PC-3 (cell line): ENCODE data around the gene RPL15. TPM values are rescaled to one million over a fixed set of nuclear protein-coding genes. Genes with fewer than 3 reads are reported as not detected.
"Not testable (repeated sequence)": the region's sequence is repeated elsewhere in the genome, so short reads cannot be mapped to it uniquely, and the experiment has no call there.

Source experiments
- ATAC-seq: fragments of 200-7000 bp; cut with Tn5 transposase; 2 replicates; pipeline ENCODE4 v1.9.1; 2020; ENCODE audit warnings: mild to moderate bottlenecking, moderate library complexity
- BruUV-seq: library from RNA; stranded (reverse); fragments of 400-500 nt; replicated peaks from 2 replicates; lab custom pipeline; 2021; lab: Mats Ljungman, UMichigan
- CTCF ChIA-PET: fragments of 300-600 bp; sonication (Branson Sonifier 250); formaldehyde crosslinking; loops from one replicate; lab custom pipeline; 2022; ENCODE audit warnings: antibody characterized with exemption; lab: Charles Lee
- POLR2A ChIA-PET: fragments of 300-600 bp; sonication (Branson Sonifier 250); formaldehyde crosslinking; loops from one replicate; lab custom pipeline; 2022; ENCODE audit warnings: antibody characterized with exemption; ENCODE audit not compliant: unreplicated experiment; lab: Charles Lee
- DNase-seq: peaks from one replicate; pipeline ENCODE4 v3.0.0-alpha.2; 2015
- H2AFZ ChIP-seq: fragments of 300-600 bp; sonication (generic); 2 replicates; pipeline ENCODE4 v1.6.0; 2016; ENCODE audit warnings: antibody characterized with exemption, low read length
- H3F3A ChIP-seq: fragments of 300-600 bp; sonication (generic); one replicate; pipeline ENCODE4 v1.6.0; 2017; ENCODE audit warnings: antibody characterized with exemption, low read length, control low read depth, mild to moderate bottlenecking; ENCODE audit not compliant: unreplicated experiment
- H3K27ac ChIP-seq: fragments of 300-600 bp; sonication (generic); 2 replicates; pipeline ENCODE4 v1.5.1; 2016; ENCODE audit warnings: mild to moderate bottlenecking, low read length
- H3K27me3 ChIP-seq: fragments of 300-600 bp; sonication (generic); 2 replicates; pipeline ENCODE4 v1.6.1; 2016; ENCODE audit warnings: low read length, mixed read lengths
- H3K36me3 ChIP-seq: fragments of 300-600 bp; sonication (generic); 2 replicates; pipeline ENCODE4 v1.6.1; 2016; ENCODE audit warnings: low read depth, mixed run types, low read length, mixed read lengths
- H3K4me1 ChIP-seq: fragments of 300-600 bp; sonication (generic); 2 replicates; pipeline ENCODE4 v1.5.1; 2016; ENCODE audit warnings: low read length; ENCODE audit not compliant: insufficient read depth
- H3K4me2 ChIP-seq: fragments of 300-600 bp; sonication (generic); 2 replicates; pipeline ENCODE4 v1.6.0; 2016; ENCODE audit warnings: low read length
- H3K4me3 ChIP-seq: fragments of 300-600 bp; sonication (generic); 2 replicates; pipeline ENCODE4 v1.5.1; 2016; ENCODE audit warnings: mild to moderate bottlenecking, low read length, mixed read lengths
- H3K79me2 ChIP-seq: fragments of 300-600 bp; sonication (generic); 2 replicates; pipeline ENCODE4 v1.6.1; 2017; ENCODE audit warnings: low read length, mixed read lengths
- H3K9ac ChIP-seq: fragments of 300-600 bp; sonication (generic); 2 replicates; pipeline ENCODE4 v1.6.0; 2016; ENCODE audit warnings: mild to moderate bottlenecking, low read length
- H3K9me2 ChIP-seq: fragments of 300-600 bp; sonication (generic); replicated peaks from 2 replicates; pipeline ENCODE4 v1.6.1; 2016; ENCODE audit warnings: mixed run types, low read length, mixed read lengths
- H3K9me3 ChIP-seq: fragments of 300-600 bp; sonication (generic); 2 replicates; pipeline ENCODE4 v1.6.1; 2016; ENCODE audit warnings: low read length, mixed read lengths
- H4K20me1 ChIP-seq: fragments of 300-600 bp; sonication (generic); 2 replicates; pipeline ENCODE4 v1.6.1; 2016; ENCODE audit warnings: low read length, mixed read lengths
- CTCF ChIP-seq: fragments of 300-600 bp; sonication (generic); conservative IDR thresholded peaks from 2 replicates; pipeline ENCODE4 v1.5.1; 2017; ENCODE audit warnings: antibody characterized with exemption, low read depth, mild to moderate bottlenecking, low read length
- EZH2 ChIP-seq: fragments of 300-600 bp; sonication (generic); IDR thresholded peaks from one replicate; pipeline ENCODE4 v1.6.1; 2017; ENCODE audit warnings: antibody characterized with exemption, mild to moderate bottlenecking, low read length; ENCODE audit not compliant: unreplicated experiment
- EZH2phosphoT487 ChIP-seq: fragments of 300-600 bp; sonication (generic); IDR thresholded peaks from 2 replicates; pipeline ENCODE4 v1.6.1; 2018; ENCODE audit warnings: mild to moderate bottlenecking, antibody characterized with exemption, low read length, borderline replicate concordance
- intact Hi-C: fragments of 100-400 bp; cut with micrococcal nuclease; formaldehyde crosslinking; loops from 2 replicates; pipeline ENCODE4 v1.9.0; 2023
- total RNA-seq: library from RNA; depleted of rRNA; stranded (reverse); fragments of >200 nt; gene quantifications from 2 replicates; pipeline ENCODE4 v1.2.3, GENCODE V29; 2014

Gene RPL15
- total RNA-seq, 1 experiment from 2014 or later, result 1,904 TPM

GRCh38 chr3:23911397-23911796 lies 5.5 kb upstream of the RPL15 start:
- no peaks in the 10 kb centered on the region for H3K27me3 ChIP-seq
- H3K79me2 ChIP-seq, result peaks cover 37% of the 10 kb centered on the region
- no peak overlapping the region for H3K4me3 ChIP-seq
- no TSS peak for BruUV-seq
- H2AFZ ChIP-seq, result no peak overlapping the region
- TF ChIP-seq EZH2 (no peak), CTCF (no peak), EZH2phosphoT487 (no peak)
- DNase-seq (no peak), ATAC-seq (no peak)
- no peaks in the 10 kb centered on the region for H3K9me3 ChIP-seq
- H3K36me3 ChIP-seq, result peaks cover 3% of the 10 kb centered on the region; the same call in 1 of the 2 replicates
- ChIA-PET CTCF (no interaction called here), POLR2A (no interaction called here)
- no peak overlapping the region for H3K4me2 ChIP-seq
- H3K27ac ChIP-seq, result no peak overlapping the region
- no peaks in the 10 kb centered on the region for H3K9me2 ChIP-seq
- intact Hi-C loops, result no loop called here
- H3K9ac ChIP-seq, result no peak overlapping the region
- H3F3A ChIP-seq, result no peaks in the 10 kb centered on the region
- 0 out of 2 replicates have a peak, but pooled peaks cover 4% of the 10 kb centered on the region for H4K20me1 ChIP-seq
- peaks cover 26% of the 10 kb centered on the region for H3K4me1 ChIP-seq

GRCh38 chr3:23912335-23912734 lies 4.6 kb upstream of the RPL15 start:
- H3K4me2 ChIP-seq, H3K9me2 ChIP-seq, ATAC-seq, H3F3A ChIP-seq, H2AFZ ChIP-seq, H3K36me3 ChIP-seq, H3K4me3 ChIP-seq, H3K9me3 ChIP-seq, DNase-seq, H3K9ac ChIP-seq, intact Hi-C loops, H4K20me1 ChIP-seq, POLR2A ChIA-PET, BruUV-seq, CTCF ChIA-PET, H3K27me3 ChIP-seq, H3K27ac ChIP-seq: not testable (repeated sequence)
- peaks cover 44% of the 10 kb centered on the region for H3K79me2 ChIP-seq
- peaks cover 26% of the 10 kb centered on the region for H3K4me1 ChIP-seq

- no peaks in the 10 kb centered on the region for H3F3A ChIP-seq
- no peaks in the 10 kb centered on the region for H3K27me3 ChIP-seq
- no peaks in the 10 kb centered on the region for H3K9me2 ChIP-seq
- intact Hi-C loops, result no loop called here
- TF ChIP-seq EZH2, result no peak
- no peak for TF ChIP-seq CTCF
- TF ChIP-seq EZH2phosphoT487, result no peak
- ChIA-PET CTCF (no interaction called here), POLR2A (no interaction called here)
- H3K27ac ChIP-seq, result no peak overlapping the region
- H3K4me2 ChIP-seq, result no peak overlapping the region
- no TSS peak for BruUV-seq
- H3K9me3 ChIP-seq, result no peaks in the 10 kb centered on the region
- DNase-seq (no peak), ATAC-seq (no peak)
- H3K79me2 ChIP-seq, result peaks cover 52% of the 10 kb centered on the region
- H3K9ac ChIP-seq, result no peak overlapping the region
- H4K20me1 ChIP-seq, result peaks cover 12% of the 10 kb centered on the region
- peaks cover 10% of the 10 kb centered on the region for H3K36me3 ChIP-seq
- H3K4me3 ChIP-seq, result no peak overlapping the region
- peaks cover 26% of the 10 kb centered on the region for H3K4me1 ChIP-seq
- no peak overlapping the region for H2AFZ ChIP-seq
Observed at GRCh38 chr3:23913182-23913581, 3.8 kb upstream of the RPL15 start.
